Right lobe of liver (tissue), 6 donors: ENCODE data around the gene MMAA. TPM values are rescaled to one million over a fixed set of nuclear protein-coding genes. Genes with fewer than 3 reads are reported as not detected.
"Not testable (repeated sequence)": the region's sequence is repeated elsewhere in the genome, so short reads cannot be mapped to it uniquely, and the experiment has no call there.

Source experiments
- ATAC-seq, 4 donors: fragments of 200-7000 bp; cut with Tn5 transposase; one replicate each; pipeline ENCODE4 v1.9.1; 2020; ENCODE audit warnings: mild to moderate bottlenecking in 4 of 4, moderate library complexity in 4 of 4
- DNase-seq, 3 donors: peaks; one replicate each; pipeline ENCODE4 v3.0.0-alpha.2; 2020
- H3K27ac ChIP-seq, 3 donors: fragments of 200-600 bp; one replicate each; pipeline ENCODE4 v1.8.0; 2022
- H3K27me3 ChIP-seq, 2 donors: fragments of 200-600 bp; one replicate each; pipeline ENCODE4 v1.8.0; 2022
- H3K36me3 ChIP-seq, 4 donors: fragments of 200-600 bp; sonication (generic) in 1 of 4; one replicate each; pipeline versions ENCODE4 v1.5.1 to v1.8.0; 2017 to 2022; ENCODE audit warnings: control low read depth in 1 of 4
- H3K4me1 ChIP-seq, 4 donors: fragments of 200-600 bp; sonication (generic) in 1 of 4; one replicate each; pipeline versions ENCODE4 v1.5.1 to v1.8.0; 2017 to 2022; ENCODE audit warnings: control low read depth in 1 of 4
- H3K4me3 ChIP-seq, 3 donors: fragments of 200-600 bp; one replicate each; pipeline ENCODE4 v1.8.0; 2022
- H3K9me3 ChIP-seq, 4 donors: fragments of 200-600 bp; sonication (generic) in 1 of 4; one replicate each; pipeline versions ENCODE4 v1.5.1 to v1.8.0; 2017 to 2022; ENCODE audit warnings: control low read depth in 1 of 4
- POLR2A ChIP-seq: fragments of 450-650 bp; IDR thresholded peaks from one replicate; pipeline ENCODE4 v1.6.1; 2017; ENCODE audit warnings: antibody characterized with exemption, mild to moderate bottlenecking
- WGBS: methylation state at CpG from one replicate; pipeline ENCODE4 v1.1.6; 2018; ENCODE audit warnings: low coverage, low lambda C conversion rate; ENCODE audit not compliant: insufficient coverage; ENCODE audit errors: missing lambda C conversion rate; 5-methylcytosine and 5-hydroxymethylcytosine counted together
- intact Hi-C, 2 donors: fragments of 100-400 bp; cut with DNase I; formaldehyde crosslinking; loops; one replicate each; pipeline versions ENCODE4 v1.11.2 to v1.14.1; 2022
- total RNA-seq, 6 experiments: library from RNA; depleted of rRNA in 2 of 6; stranded (reverse); fragments of >200 nt in 2 of 6; fragmentation: NEBNext Ultra II Directional in 3 of 6; extraction: Animal tissue kit (Norgen Biotek cat#: 25700) in 3 of 6; gene quantifications; one replicate each; pipeline versions ENCODE4 v1.1.0 to v1.2.4, GENCODE V29; 2016 to 2023
- TF ChIP-seq, protein P1 (sequence below), 4 donors: fragments of 200-600 bp in 3 of 4; fragments of 450-650 bp in 1 of 4; IDR thresholded peaks; one replicate each; pipeline versions ENCODE4 v1.5.1 to v1.8.0; 2016 to 2022; ENCODE audit warnings: antibody characterized with exemption in 4 of 4, mild to moderate bottlenecking in 2 of 4
- donor health status: DM: no; HTN: yes; CAD: no.
- donor health status: DM: no; HTN: no; CAD: no.
- donor health status: DM: no; HTN: no; CAD: no.
- donor health status: DM: no; HTN: yes; CAD: no.
- donor health status: DM: no; HTN: yes; CAD: no.

The MMAA gene
- total RNA-seq, 6 experiments from 2014 or later, result 11.4 to 27.1 (median 20.7) TPM

DNA sequence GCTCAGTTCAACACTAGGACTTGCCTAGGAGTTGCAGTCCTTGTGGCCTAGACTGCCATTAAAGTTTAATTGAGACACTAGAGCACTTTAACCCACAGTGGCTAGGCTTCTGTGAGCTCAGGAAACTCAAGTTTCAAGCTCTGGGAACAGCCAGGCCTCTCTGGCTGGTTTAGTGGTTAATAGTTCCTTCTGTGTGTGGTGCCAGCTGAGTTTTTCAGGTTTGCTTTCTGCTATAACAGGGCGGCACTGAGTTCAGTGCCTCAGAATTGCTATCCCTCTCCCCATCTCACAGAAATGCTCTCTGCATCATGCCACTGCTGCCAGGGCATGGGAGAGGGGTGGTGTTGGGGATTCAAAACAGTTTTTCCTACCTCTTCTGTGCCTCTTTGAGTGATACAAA is 15.9 kb downstream of the MMAA start:
- WGBS, result no CpG with 5 or more reads among the region's 1 CpG
- H3K9me3 ChIP-seq, result no peaks in the 10 kb centered on the region
- intact Hi-C loops, result no loop called here
- no peak for ATAC-seq
- no peak overlapping the region for H3K4me3 ChIP-seq
- H3K27ac ChIP-seq, result no peak overlapping the region
- TF ChIP-seq, protein P1, sequence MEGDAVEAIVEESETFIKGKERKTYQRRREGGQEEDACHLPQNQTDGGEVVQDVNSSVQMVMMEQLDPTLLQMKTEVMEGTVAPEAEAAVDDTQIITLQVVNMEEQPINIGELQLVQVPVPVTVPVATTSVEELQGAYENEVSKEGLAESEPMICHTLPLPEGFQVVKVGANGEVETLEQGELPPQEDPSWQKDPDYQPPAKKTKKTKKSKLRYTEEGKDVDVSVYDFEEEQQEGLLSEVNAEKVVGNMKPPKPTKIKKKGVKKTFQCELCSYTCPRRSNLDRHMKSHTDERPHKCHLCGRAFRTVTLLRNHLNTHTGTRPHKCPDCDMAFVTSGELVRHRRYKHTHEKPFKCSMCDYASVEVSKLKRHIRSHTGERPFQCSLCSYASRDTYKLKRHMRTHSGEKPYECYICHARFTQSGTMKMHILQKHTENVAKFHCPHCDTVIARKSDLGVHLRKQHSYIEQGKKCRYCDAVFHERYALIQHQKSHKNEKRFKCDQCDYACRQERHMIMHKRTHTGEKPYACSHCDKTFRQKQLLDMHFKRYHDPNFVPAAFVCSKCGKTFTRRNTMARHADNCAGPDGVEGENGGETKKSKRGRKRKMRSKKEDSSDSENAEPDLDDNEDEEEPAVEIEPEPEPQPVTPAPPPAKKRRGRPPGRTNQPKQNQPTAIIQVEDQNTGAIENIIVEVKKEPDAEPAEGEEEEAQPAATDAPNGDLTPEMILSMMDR (IDR thresholded peaks at IDR 0.05), result no peak
- no peak for TF ChIP-seq POLR2A
- no peaks in the 10 kb centered on the region for H3K27me3 ChIP-seq
- H3K4me1 ChIP-seq, result no peaks in the 10 kb centered on the region
- DNase-seq, result no peak
- H3K36me3 ChIP-seq, result peaks cover 0 to 6% (median 2%) of the 10 kb centered on the region in 4 donors

- H3K27ac ChIP-seq, result no peak overlapping the region
- no peak overlapping the region for H3K4me3 ChIP-seq
- H3K36me3 ChIP-seq, result peaks cover 0 to 11% (median 3%) of the 10 kb centered on the region in 4 donors
- no peaks in the 10 kb centered on the region for H3K9me3 ChIP-seq
- H3K4me1 ChIP-seq, result no peaks in the 10 kb centered on the region
- no peaks in the 10 kb centered on the region for H3K27me3 ChIP-seq
- no peak for TF ChIP-seq POLR2A
- TF ChIP-seq, protein P1 (IDR thresholded peaks at IDR 0.05), result no peak
- DNase-seq (no peak), ATAC-seq (no peak)
- intact Hi-C loops, result no loop called here
These were observed 16.4 kb downstream of the MMAA start for GRCh38 chr4:145635630-145636029.

- no peaks in the 10 kb centered on the region for H3K27me3 ChIP-seq
- ATAC-seq (no peak), DNase-seq (no peak)
- H3K4me1 ChIP-seq, result no peaks in the 10 kb centered on the region
- H3K4me3 ChIP-seq, result no peak overlapping the region
- WGBS, result 74% methylated on average over 6 of the region's 6 CpGs
- TF ChIP-seq, protein P1 (IDR thresholded peaks at IDR 0.05), result no peak
- no peak for TF ChIP-seq POLR2A
- H3K27ac ChIP-seq, result no peak overlapping the region
- H3K9me3 ChIP-seq, result no peaks in the 10 kb centered on the region
- intact Hi-C loops, result no loop called here
- H3K36me3 ChIP-seq, result peaks cover 0 to 20% (median 6%) of the 10 kb centered on the region in 4 donors
These were observed 20.1 kb downstream of the MMAA start for GRCh38 chr4:145639186-145639698.

- H3K27me3 ChIP-seq, H3K9me3 ChIP-seq, H3K27ac ChIP-seq, H3K4me1 ChIP-seq, H3K4me3 ChIP-seq, DNase-seq, intact Hi-C loops: not testable (repeated sequence)
- H3K36me3 ChIP-seq, result peaks cover 0 to 20% (median 8%) of the 10 kb centered on the region in 4 donors
- ATAC-seq, result peak in 1 of 4 donors; percentile 30
- WGBS, result 75% methylated on average over 1 of the region's 2 CpGs
These were observed 21.1 kb downstream of the MMAA start for GRCh38 chr4:145640236-145640635.

GRCh38 chr4:145643295-145643694 is 24.1 kb downstream of the MMAA start:
- Histone ChIP-seq H3K4me1 (no peaks in the 10 kb centered on the region), H3K27me3 (no peaks in the 10 kb centered on the region), H3K4me3 (no peak overlapping the region), H3K27ac (no peak overlapping the region), H3K36me3 (peaks cover 0 to 36% (median 14%) of the 10 kb centered on the region in 4 donors), H3K9me3 (no peaks in the 10 kb centered on the region)
- DNase-seq (no peak), ATAC-seq (no peak)
- TF ChIP-seq POLR2A, result no peak
- TF ChIP-seq, protein P1 (IDR thresholded peaks at IDR 0.05), result no peak
- 83% methylated on average over 1 of the region's 1 CpG for WGBS
- intact Hi-C loops, result no loop called here
